Astrocyte of the cerebellum (primary cell): ENCODE data around the gene PSAT1.
A peak's percentile ranks its signal among the peaks of the same experiment; 100 is the strongest.

Experiments
- DNase-seq: peaks from one replicate; pipeline ENCODE4 v3.0.0-alpha.2; 2011; ENCODE audit warnings: low read depth
- H3K4me3 ChIP-seq: 2 replicates; pipeline ENCODE4 v1.5.1; 2011; ENCODE audit warnings: mild to moderate bottlenecking, low read depth, low read length, moderate library complexity
- in situ Hi-C: cut with HindIII; loops from 2 replicates; pipeline ENCODE4 v1.10.0; 2017; ENCODE audit warnings: low sequenced_read_pairs
- TF ChIP-seq, protein P1 (sequence below): IDR thresholded peaks from 2 replicates; pipeline ENCODE4 v1.5.1; 2012; ENCODE audit warnings: low read length, low read depth, moderate library complexity, mild to moderate bottlenecking; ENCODE audit errors: missing control alignments

PSAT1 gene

DNA sequence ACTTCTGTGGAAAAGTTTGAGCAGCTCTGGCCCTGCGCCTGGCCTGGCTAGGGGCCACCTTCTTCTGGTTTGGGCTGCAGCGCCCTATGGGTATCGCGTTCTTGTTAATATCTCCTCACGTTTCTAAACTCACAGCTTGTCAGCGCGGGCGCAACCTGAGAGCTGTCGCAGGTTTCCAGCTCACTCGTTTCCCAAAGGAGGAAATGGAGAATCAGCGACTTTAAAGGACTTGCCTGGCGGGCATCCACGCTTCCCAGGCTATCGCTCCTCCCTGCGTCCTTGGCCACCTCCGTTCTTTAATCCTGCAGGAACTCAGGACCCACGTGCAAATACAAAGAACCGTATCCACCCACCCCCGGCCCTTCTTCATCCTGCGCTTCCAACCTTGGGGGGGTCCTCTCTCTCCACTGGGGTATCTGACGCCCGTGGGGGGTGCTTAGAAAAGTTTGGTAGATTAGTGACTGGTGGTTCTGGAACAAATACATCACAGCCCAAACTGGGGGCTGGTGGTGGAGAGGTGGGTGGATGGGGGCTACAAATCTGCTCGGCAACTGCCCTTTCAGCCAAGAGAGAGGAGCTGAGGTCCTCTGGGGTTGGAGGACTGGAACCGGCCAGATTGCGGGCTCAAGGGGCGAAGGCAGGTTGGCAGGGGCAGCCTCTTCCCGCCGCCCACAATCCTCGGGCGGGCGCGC, 578 bp upstream of the PSAT1 start:
- H3K4me3 ChIP-seq = peak overlapping the region; percentile 72
- peak; percentile 28 for DNase-seq
- TF ChIP-seq, protein P1, sequence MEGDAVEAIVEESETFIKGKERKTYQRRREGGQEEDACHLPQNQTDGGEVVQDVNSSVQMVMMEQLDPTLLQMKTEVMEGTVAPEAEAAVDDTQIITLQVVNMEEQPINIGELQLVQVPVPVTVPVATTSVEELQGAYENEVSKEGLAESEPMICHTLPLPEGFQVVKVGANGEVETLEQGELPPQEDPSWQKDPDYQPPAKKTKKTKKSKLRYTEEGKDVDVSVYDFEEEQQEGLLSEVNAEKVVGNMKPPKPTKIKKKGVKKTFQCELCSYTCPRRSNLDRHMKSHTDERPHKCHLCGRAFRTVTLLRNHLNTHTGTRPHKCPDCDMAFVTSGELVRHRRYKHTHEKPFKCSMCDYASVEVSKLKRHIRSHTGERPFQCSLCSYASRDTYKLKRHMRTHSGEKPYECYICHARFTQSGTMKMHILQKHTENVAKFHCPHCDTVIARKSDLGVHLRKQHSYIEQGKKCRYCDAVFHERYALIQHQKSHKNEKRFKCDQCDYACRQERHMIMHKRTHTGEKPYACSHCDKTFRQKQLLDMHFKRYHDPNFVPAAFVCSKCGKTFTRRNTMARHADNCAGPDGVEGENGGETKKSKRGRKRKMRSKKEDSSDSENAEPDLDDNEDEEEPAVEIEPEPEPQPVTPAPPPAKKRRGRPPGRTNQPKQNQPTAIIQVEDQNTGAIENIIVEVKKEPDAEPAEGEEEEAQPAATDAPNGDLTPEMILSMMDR = no peak
- in situ Hi-C loops = no loop called here

DNA sequence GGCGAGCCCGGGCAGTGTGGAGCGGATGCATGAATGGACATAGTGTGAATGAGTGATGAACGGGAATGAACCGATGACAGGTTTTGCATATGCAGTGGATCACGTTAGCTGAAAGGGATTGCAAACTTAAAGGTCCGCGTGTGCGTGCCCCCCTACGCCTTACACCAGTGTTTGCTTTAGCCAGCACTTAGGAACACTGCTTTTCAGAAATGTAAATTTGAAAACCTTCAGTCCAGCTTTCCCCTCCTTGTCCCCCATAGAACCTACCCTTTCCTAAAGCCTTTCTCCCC, 692 bp downstream of the PSAT1 start:
- no peak for DNase-seq
- in situ Hi-C loops = no loop called here
- TF ChIP-seq, protein P1 = no peak
- H3K4me3 ChIP-seq = peak overlapping the region; percentile 72

DNA sequence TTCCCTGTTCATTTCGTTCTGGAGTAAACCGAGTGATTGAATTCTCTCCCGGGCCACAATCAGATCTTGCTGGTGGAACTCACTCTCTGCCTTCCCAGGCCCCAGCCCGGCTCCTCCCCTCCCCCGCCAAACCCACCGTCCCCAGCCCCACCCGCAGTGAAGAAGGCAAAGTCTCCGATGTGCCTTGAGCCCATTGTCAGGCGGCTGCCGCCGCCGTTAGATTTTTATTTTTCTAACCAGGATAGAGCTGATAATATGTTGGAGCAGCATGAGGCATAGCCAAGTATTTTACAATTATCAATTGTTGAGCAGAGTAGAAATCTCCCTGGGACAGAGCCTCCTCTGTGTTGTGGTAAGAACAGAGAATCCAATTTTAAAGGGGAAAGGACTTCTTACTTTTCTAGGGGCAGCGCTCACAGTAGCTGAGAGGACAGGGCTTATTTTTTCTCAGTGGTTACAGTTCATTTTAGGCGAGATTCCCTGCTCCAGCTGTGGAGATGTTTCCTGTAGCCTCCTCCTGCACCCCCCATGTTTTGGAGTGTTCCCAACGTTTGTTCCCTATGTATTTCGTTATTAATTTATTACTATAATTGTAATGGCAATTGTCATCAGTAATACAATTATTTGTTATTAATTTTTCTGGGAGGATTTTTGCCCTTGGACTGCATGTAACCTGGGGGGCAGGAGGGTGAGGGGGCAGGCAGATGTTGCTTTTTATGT, 1.3 kb downstream of the PSAT1 start:
- H3K4me3 ChIP-seq = peak overlapping the region; percentile 72
- TF ChIP-seq, protein P1 = no peak
- no peak for DNase-seq
- in situ Hi-C loops = no loop called here

DNA sequence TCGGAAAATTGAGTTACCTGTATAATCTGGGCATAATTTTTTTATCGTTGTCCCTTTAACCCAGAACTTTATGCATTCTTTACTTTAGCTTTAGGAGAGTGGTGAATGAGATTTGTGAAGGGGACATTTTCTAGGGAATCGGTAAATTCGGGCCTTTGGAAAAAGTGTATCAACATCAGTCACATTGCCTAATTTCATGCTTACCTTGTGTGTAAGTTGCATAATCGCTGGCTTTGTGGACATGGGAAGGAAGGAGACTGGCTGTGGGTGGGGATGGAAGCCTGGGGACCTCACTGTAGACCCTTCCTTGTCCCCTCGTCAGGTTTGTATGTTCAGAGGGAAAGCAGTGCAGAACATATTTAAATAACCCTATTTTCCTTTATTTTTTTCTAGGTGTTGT, 3.3 kb downstream of the PSAT1 start:
- TF ChIP-seq, protein P1 = no peak
- in situ Hi-C loops = no loop called here
- no peak overlapping the region for H3K4me3 ChIP-seq
- DNase-seq = no peak

DNA sequence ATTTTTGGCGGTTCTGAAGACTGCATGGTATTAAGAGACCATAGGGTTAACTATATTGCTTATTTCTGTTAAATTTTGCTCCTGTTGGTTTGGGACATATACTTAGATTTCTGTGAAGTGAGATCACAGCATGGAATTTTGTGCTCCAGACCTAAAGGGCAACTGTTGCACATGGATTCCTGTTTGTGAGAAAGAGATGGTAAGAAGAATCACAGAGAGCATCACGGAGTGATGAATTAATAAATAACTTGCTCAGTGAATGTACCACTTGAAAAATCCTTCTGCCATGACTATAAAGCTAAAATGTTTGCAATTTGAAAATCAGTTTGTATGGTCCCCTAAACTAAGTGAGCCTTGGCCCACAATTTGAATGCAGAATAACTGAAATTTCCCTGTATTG, 4.5 kb downstream of the PSAT1 start:
- in situ Hi-C loops = no loop called here

DNA sequence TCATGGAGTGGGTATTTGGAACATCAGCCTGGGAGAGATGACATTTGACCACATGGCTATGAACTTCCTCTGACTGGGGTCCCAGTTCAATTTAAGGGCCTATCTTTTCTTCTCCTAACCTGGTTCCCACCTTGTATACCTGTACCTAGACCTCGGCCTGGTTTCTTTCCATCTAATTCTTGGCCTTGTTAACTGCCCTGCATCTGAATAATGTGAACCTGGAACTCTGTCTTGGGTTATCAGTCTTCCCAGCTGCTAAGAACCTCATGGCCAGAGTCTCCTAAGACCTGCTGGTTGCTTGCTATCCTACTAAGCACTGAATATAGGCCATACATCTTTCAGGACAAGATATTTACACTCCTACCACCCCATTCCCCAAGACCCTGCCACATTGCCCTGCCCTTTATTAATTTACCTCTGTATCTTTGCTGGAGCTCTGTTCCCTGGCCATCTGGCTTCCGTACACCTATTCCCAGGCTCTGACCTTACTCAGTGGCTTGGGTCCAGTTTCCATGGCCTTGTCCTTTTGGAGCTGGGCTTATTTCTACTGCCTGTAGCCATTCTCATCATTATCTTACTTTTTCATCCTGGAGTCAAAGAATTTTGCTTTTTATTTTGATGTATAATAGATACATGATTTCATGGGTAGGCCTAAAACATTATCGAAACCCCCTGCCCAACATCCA, 6.6 kb downstream of the PSAT1 start:
- in situ Hi-C loops = no loop called here
- H3K4me3 ChIP-seq = no peak overlapping the region
- TF ChIP-seq, protein P1 = no peak
- DNase-seq = no peak

More for the DNA sequence above, 4.5 kb downstream of the PSAT1 start:
- no peak overlapping the region for H3K4me3 ChIP-seq
- TF ChIP-seq, protein P1 = no peak
- no peak for DNase-seq
